ENCODE results near the gene KCTD10.
"Not testable (repeated sequence)": the region's sequence is repeated elsewhere in the genome, so short reads cannot be mapped to it uniquely, and the experiment has no call there.

Gene KCTD10

GRCh38 chr12:109428804-109429203 lies 48.3 kb downstream of the KCTD10 start:
- in situ Hi-C loops (cut with MboI; ENCODE audit: low sequenced_read_pairs), result not testable (repeated sequence)

GRCh38 chr12:109428037-109428629 lies 49.0 kb downstream of the KCTD10 start:
- in situ Hi-C loops (cut with MboI; ENCODE audit: low sequenced_read_pairs), result no loop called here

GRCh38 chr12:109423392-109423791 lies 53.7 kb downstream of the KCTD10 start:
- in situ Hi-C loops (cut with MboI; ENCODE audit: low sequenced_read_pairs), result no loop called here

GRCh38 chr12:109422251-109422650 lies 54.8 kb downstream of the KCTD10 start:
- in situ Hi-C loops (cut with MboI; ENCODE audit: low sequenced_read_pairs), result no loop called here

- in situ Hi-C loops (cut with MboI; ENCODE audit: low sequenced_read_pairs), result no loop called here
These were observed 55.6 kb downstream of the KCTD10 start for GRCh38 chr12:109421355-109422087.

GRCh38 chr12:109418848-109419480 lies 58.1 kb downstream of the KCTD10 start:
- in situ Hi-C loops (cut with MboI; ENCODE audit: low sequenced_read_pairs), result no loop called here

- in situ Hi-C loops (cut with MboI; ENCODE audit: low sequenced_read_pairs), result not testable (repeated sequence)
These were observed 71.0 kb downstream of the KCTD10 start for GRCh38 chr12:109406147-109406546.

GRCh38 chr12:109404841-109405240 lies 72.3 kb downstream of the KCTD10 start:
- in situ Hi-C loops (cut with MboI; ENCODE audit: low sequenced_read_pairs), result not testable (repeated sequence)

Measured in HL-60/S4 (cell line).